CD4-positive, alpha-beta T cell (primary cell): ENCODE measurements around the gene IL1F10. TPM values are rescaled to one million over a fixed set of nuclear protein-coding genes. Genes with fewer than 3 reads are reported as not detected.

Experiments used
- ATAC-seq: fragments of 200-7000 bp; cut with Tn5 transposase; one replicate; pipeline ENCODE4 v1.10.0; 2022; ENCODE audit warnings: mild to moderate bottlenecking; ENCODE audit not compliant: poor library complexity
- CTCF ChIA-PET: fragments of 350-600 bp; sonication (Branson Sonifier 250); formaldehyde crosslinking; loops from one replicate; lab custom pipeline; 2021; ENCODE audit warnings: antibody characterized with exemption, inconsistent platforms; lab: Charles Lee
- POLR2A ChIA-PET: fragments of 350-600 bp; sonication (Branson Sonifier 250); formaldehyde crosslinking; loops from one replicate; lab custom pipeline; 2021; ENCODE audit warnings: antibody characterized with exemption, inconsistent platforms; lab: Charles Lee
- DNase-seq, 14 experiments: peaks; one replicate each; pipeline ENCODE4 v3.0.0-alpha.2; 2013 to 2020; ENCODE audit warnings: mixed read lengths in 2 of 14
- H3K27ac ChIP-seq, 2 donors: one replicate each; pipeline versions ENCODE4 v1.5.1 to v1.7.0; 2013; ENCODE audit warnings: low read length in 2 of 2, low read depth in 1 of 2, mild to moderate bottlenecking in 1 of 2
- H3K27me3 ChIP-seq, 2 experiments: 1 replicate in 1 of 2; 2 replicates in 1 of 2; pipeline versions ENCODE4 v1.6.1 to v1.7.0; 2013; ENCODE audit warnings: low read length in 2 of 2, control low read depth in 1 of 2, mild to moderate bottlenecking in 1 of 2, moderate library complexity in 1 of 2; ENCODE audit not compliant: insufficient read depth in 2 of 2, control insufficient read depth in 1 of 2
- H3K36me3 ChIP-seq: one replicate; pipeline ENCODE4 v1.6.1; 2013; ENCODE audit warnings: low read length, control low read depth; ENCODE audit not compliant: insufficient read depth
- H3K4me1 ChIP-seq: one replicate; pipeline ENCODE4 v1.6.1; 2013; ENCODE audit warnings: low read length, control low read depth; ENCODE audit not compliant: insufficient read depth
- H3K4me3 ChIP-seq: one replicate; pipeline ENCODE4 v1.5.1; 2013; ENCODE audit warnings: mild to moderate bottlenecking, low read length, moderate library complexity
- H3K9me3 ChIP-seq, 2 experiments: 1 replicate in 1 of 2; 2 replicates in 1 of 2; pipeline versions ENCODE4 v1.6.1 to v1.7.0; 2013; ENCODE audit warnings: low read length in 2 of 2, mild to moderate bottlenecking in 2 of 2, control low read depth in 1 of 2, moderate library complexity in 1 of 2; ENCODE audit not compliant: control insufficient read depth in 1 of 2, insufficient read depth in 1 of 2
- H3K27ac Mint-ChIP-seq: one replicate; pipeline ENCODE4 v1.8.0; 2020; ENCODE audit warnings: mixed read lengths
- H3K27me3 Mint-ChIP-seq: one replicate; pipeline ENCODE4 v1.8.0; 2021; ENCODE audit warnings: mixed read lengths
- H3K36me3 Mint-ChIP-seq: one replicate; pipeline ENCODE4 v1.8.0; 2021; ENCODE audit warnings: low read depth, mixed read lengths
- H3K4me1 Mint-ChIP-seq: one replicate; pipeline ENCODE4 v1.8.0; 2021; ENCODE audit warnings: low read depth, mixed read lengths
- H3K4me3 Mint-ChIP-seq: one replicate; pipeline ENCODE4 v1.8.0; 2020; ENCODE audit warnings: mild to moderate bottlenecking, mixed read lengths
- H3K9me3 Mint-ChIP-seq: one replicate; pipeline ENCODE4 v1.8.0; 2020; ENCODE audit warnings: mixed read lengths
- CTCF ChIP-seq: fragments of 200-600 bp; IDR thresholded peaks from one replicate; pipeline ENCODE4 v1.8.0; 2022; ENCODE audit warnings: antibody characterized with exemption, mild to moderate bottlenecking
- intact Hi-C, 2 experiments: fragments of 100-400 bp; cut with DNase I in 1 of 2; cut with micrococcal nuclease in 1 of 2; formaldehyde crosslinking; loops; one replicate each; pipeline versions ENCODE4 v1.15.1 to v1.9.0; 2023 to 2025; cut with DNase I, micrococcal nuclease
- total RNA-seq, 174 experiments: library from RNA in 2 of 174; stranded (reverse) in 2 of 174; gene quantifications; one replicate each; pipeline ENCODE4 v1.2.3 and lab custom pipeline; 2021 to 2026

Gene IL1F10
- total RNA-seq, 2 experiments from 2014 or later, result not detected

- Histone ChIP-seq H3K4me3 (no peak overlapping the region), H3K4me1 (no peaks in the 10 kb centered on the region), H3K9me3 (no peaks in the 10 kb centered on the region), H3K36me3 (no peaks in the 10 kb centered on the region), H3K27me3 (peaks cover 0 to 2% of the 10 kb centered on the region in 2 experiments), H3K27ac (no peak overlapping the region)
- intact Hi-C loops, result no loop called here
- Mint-ChIP-seq H3K4me3 (no peak overlapping the region), H3K27me3 (no peaks in the 10 kb centered on the region), H3K4me1 (no peaks in the 10 kb centered on the region), H3K9me3 (no peaks in the 10 kb centered on the region), H3K27ac (no peak overlapping the region), H3K36me3 (no peaks in the 10 kb centered on the region)
- no peak for TF ChIP-seq CTCF
- POLR2A ChIA-PET, result interaction anchor here (0.6 kb wide), 1 partner anchor 189 kb away, joined by 3 read pairs; no protein-coding TSS in a partner anchor
- CTCF ChIA-PET, result no interaction called here
- no peak for ATAC-seq
- DNase-seq, result no peak
Observed at GRCh38 chr2:113064281-113064680, 3.5 kb upstream of the IL1F10 start.

- Mint-ChIP-seq H3K27me3 (no peaks in the 10 kb centered on the region), H3K4me3 (no peak overlapping the region), H3K4me1 (no peaks in the 10 kb centered on the region), H3K27ac (no peak overlapping the region), H3K36me3 (no peaks in the 10 kb centered on the region), H3K9me3 (no peaks in the 10 kb centered on the region)
- ATAC-seq (no peak), DNase-seq (no peak)
- POLR2A ChIA-PET, result interaction anchor here (0.6 kb wide), 1 partner anchor 188 kb away, joined by 3 read pairs; no protein-coding TSS in a partner anchor
- Histone ChIP-seq H3K4me3 (no peak overlapping the region), H3K27me3 (peaks cover 0 to 2% of the 10 kb centered on the region in 2 experiments), H3K36me3 (no peaks in the 10 kb centered on the region), H3K4me1 (no peaks in the 10 kb centered on the region), H3K27ac (no peak overlapping the region), H3K9me3 (no peaks in the 10 kb centered on the region)
- no peak for TF ChIP-seq CTCF
- CTCF ChIA-PET, result no interaction called here
- intact Hi-C loops, result no loop called here
Observed at GRCh38 chr2:113064898-113065297, 2.9 kb upstream of the IL1F10 start.

GRCh38 chr2:113068249-113068648 lies 479 bp downstream of the IL1F10 start:
- H3K27ac Mint-ChIP-seq, result no peak overlapping the region
- ATAC-seq (no peak), DNase-seq (no peak)
- intact Hi-C loops, result no loop called here
- H3K27ac ChIP-seq, result no peak overlapping the region
- H3K4me3 Mint-ChIP-seq, result no peak overlapping the region
- no peaks in the 10 kb centered on the region for H3K36me3 ChIP-seq
- H3K27me3 ChIP-seq, result no peaks in the 10 kb centered on the region
- no peaks in the 10 kb centered on the region for H3K4me1 ChIP-seq
- no peaks in the 10 kb centered on the region for H3K9me3 Mint-ChIP-seq
- no peaks in the 10 kb centered on the region for H3K9me3 ChIP-seq
- ChIA-PET CTCF (no interaction called here), POLR2A (no interaction called here)
- H3K4me3 ChIP-seq, result no peak overlapping the region
- H3K27me3 Mint-ChIP-seq, result no peaks in the 10 kb centered on the region
- no peaks in the 10 kb centered on the region for H3K36me3 Mint-ChIP-seq
- H3K4me1 Mint-ChIP-seq, result no peaks in the 10 kb centered on the region
- no peak for TF ChIP-seq CTCF
